Measurements from ENCODE around the gene SPIN1. TPM values are rescaled to one million over a fixed set of nuclear protein-coding genes. Genes with fewer than 3 reads are reported as not detected.

SPIN1 gene
- total RNA-seq, 2 donors from 2014 or later, result 27.8 to 28.2 TPM

GRCh38 chr9:88426651-88427050 lies 38.4 kb downstream of the SPIN1 start:
- Mint-ChIP-seq H3K4me3 (no peak overlapping the region), H3K36me3 (ENCODE audit: insufficient read depth in 2 of 2) (peaks cover 2 to 7% of the 10 kb centered on the region in 2 donors), H3K27ac (peak overlapping the region; percentile 35), H3K27me3 (ENCODE audit: low read depth) (no peaks in the 10 kb centered on the region), H3K9me3 (peaks cover 2 to 3% of the 10 kb centered on the region in 2 donors), H3K4me1 (ENCODE audit: low read depth) (peaks cover 6% of the 10 kb centered on the region)
- no peak for DNase-seq
- ATAC-seq (replicated peaks in 1 of 2), result no peak

GRCh38 chr9:88429595-88430430 lies 41.6 kb downstream of the SPIN1 start:
- no peak overlapping the region for H3K4me3 Mint-ChIP-seq
- peaks cover 2 to 15% of the 10 kb centered on the region in 2 donors for H3K36me3 Mint-ChIP-seq (ENCODE audit: insufficient read depth in 2 of 2)
- no peaks in the 10 kb centered on the region for H3K9me3 Mint-ChIP-seq
- H3K4me1 Mint-ChIP-seq (ENCODE audit: low read depth), result peaks cover 21% of the 10 kb centered on the region
- H3K27ac Mint-ChIP-seq, result no peak overlapping the region
- H3K27me3 Mint-ChIP-seq (ENCODE audit: low read depth), result no peaks in the 10 kb centered on the region
- DNase-seq (no peak), ATAC-seq (replicated peaks in 1 of 2) (no peak)

- Mint-ChIP-seq H3K4me1 (ENCODE audit: low read depth) (peaks cover 37% of the 10 kb centered on the region), H3K4me3 (peak overlapping the region; percentile 33 to 49), H3K27ac (peak overlapping the region; percentile 87), H3K36me3 (ENCODE audit: insufficient read depth in 2 of 2) (peaks cover 5 to 26% of the 10 kb centered on the region in 2 donors), H3K27me3 (ENCODE audit: low read depth) (no peaks in the 10 kb centered on the region), H3K9me3 (no peaks in the 10 kb centered on the region)
- ATAC-seq (replicated peaks in 1 of 2) (peak; percentile 43 to 82), DNase-seq (no peak)
Measured at GRCh38 chr9:88433583-88434255, 45.5 kb downstream of the SPIN1 start.

- Mint-ChIP-seq H3K36me3 (ENCODE audit: insufficient read depth in 2 of 2) (peaks cover 5 to 26% of the 10 kb centered on the region in 2 donors), H3K4me3 (peak overlapping the region in 1 of 2 donors; percentile 31), H3K9me3 (no peaks in the 10 kb centered on the region), H3K27ac (no peak overlapping the region), H3K27me3 (ENCODE audit: low read depth) (no peaks in the 10 kb centered on the region), H3K4me1 (ENCODE audit: low read depth) (peaks cover 32% of the 10 kb centered on the region)
- DNase-seq (no peak), ATAC-seq (replicated peaks in 1 of 2) (no peak)
Measured at GRCh38 chr9:88435336-88435735, 47.1 kb downstream of the SPIN1 start.

GRCh38 chr9:88436379-88436778 lies 48.1 kb downstream of the SPIN1 start:
- Mint-ChIP-seq H3K9me3 (no peaks in the 10 kb centered on the region), H3K27me3 (ENCODE audit: low read depth) (no peaks in the 10 kb centered on the region), H3K36me3 (ENCODE audit: insufficient read depth in 2 of 2) (peaks cover 5 to 24% of the 10 kb centered on the region in 2 donors), H3K4me3 (no peak overlapping the region), H3K27ac (no peak overlapping the region), H3K4me1 (ENCODE audit: low read depth) (peaks cover 32% of the 10 kb centered on the region)
- ATAC-seq (replicated peaks in 1 of 2) (no peak), DNase-seq (no peak)

- ATAC-seq (replicated peaks in 1 of 2), result no peak
- no peak overlapping the region for H3K27ac Mint-ChIP-seq
- DNase-seq, result no peak
- H3K4me1 Mint-ChIP-seq (ENCODE audit: low read depth), result peaks cover 37% of the 10 kb centered on the region
- H3K4me3 Mint-ChIP-seq, result no peak overlapping the region
- peaks cover 5 to 24% of the 10 kb centered on the region in 2 donors for H3K36me3 Mint-ChIP-seq (ENCODE audit: insufficient read depth in 2 of 2)
- no peaks in the 10 kb centered on the region for H3K27me3 Mint-ChIP-seq (ENCODE audit: low read depth)
- H3K9me3 Mint-ChIP-seq, result no peaks in the 10 kb centered on the region
Measured at GRCh38 chr9:88437210-88438146, 49.2 kb downstream of the SPIN1 start.

GRCh38 chr9:88438811-88439210 lies 50.6 kb downstream of the SPIN1 start:
- Mint-ChIP-seq H3K27ac (no peak overlapping the region), H3K4me3 (no peak overlapping the region), H3K27me3 (ENCODE audit: low read depth) (no peaks in the 10 kb centered on the region), H3K9me3 (no peaks in the 10 kb centered on the region), H3K4me1 (ENCODE audit: low read depth) (peaks cover 31% of the 10 kb centered on the region), H3K36me3 (ENCODE audit: insufficient read depth in 2 of 2) (peaks cover 3 to 12% of the 10 kb centered on the region in 2 donors)
- DNase-seq (no peak), ATAC-seq (replicated peaks in 1 of 2) (no peak)

- H3K36me3 Mint-ChIP-seq (ENCODE audit: insufficient read depth in 2 of 2), result peaks cover 3 to 13% of the 10 kb centered on the region in 2 donors
- H3K27me3 Mint-ChIP-seq (ENCODE audit: low read depth), result no peaks in the 10 kb centered on the region
- H3K4me1 Mint-ChIP-seq (ENCODE audit: low read depth), result peaks cover 26% of the 10 kb centered on the region
- no peak overlapping the region for H3K4me3 Mint-ChIP-seq
- ATAC-seq (replicated peaks in 1 of 2), result no peak
- no peaks in the 10 kb centered on the region for H3K9me3 Mint-ChIP-seq
- no peak overlapping the region for H3K27ac Mint-ChIP-seq
- DNase-seq, result no peak
Measured at GRCh38 chr9:88441301-88442007, 53.2 kb downstream of the SPIN1 start.

GRCh38 chr9:88443480-88444113 lies 55.4 kb downstream of the SPIN1 start:
- Mint-ChIP-seq H3K27ac (no peak overlapping the region), H3K27me3 (ENCODE audit: low read depth) (no peaks in the 10 kb centered on the region), H3K9me3 (peaks cover 0 to 2% of the 10 kb centered on the region in 2 donors), H3K4me1 (ENCODE audit: low read depth) (peaks cover 26% of the 10 kb centered on the region), H3K4me3 (no peak overlapping the region), H3K36me3 (ENCODE audit: insufficient read depth in 2 of 2) (peaks cover 5 to 14% of the 10 kb centered on the region in 2 donors)
- ATAC-seq (replicated peaks in 1 of 2) (no peak), DNase-seq (no peak)

GRCh38 chr9:88446728-88447127 lies 58.5 kb downstream of the SPIN1 start:
- H3K36me3 Mint-ChIP-seq (ENCODE audit: insufficient read depth in 2 of 2), result peaks cover 5 to 20% of the 10 kb centered on the region in 2 donors
- H3K9me3 Mint-ChIP-seq, result peaks cover 0 to 2% of the 10 kb centered on the region in 2 donors
- peak overlapping the region; percentile 63 for H3K27ac Mint-ChIP-seq
- DNase-seq, result no peak
- no peak for ATAC-seq (replicated peaks in 1 of 2)
- no peaks in the 10 kb centered on the region for H3K27me3 Mint-ChIP-seq (ENCODE audit: low read depth)
- H3K4me3 Mint-ChIP-seq, result no peak overlapping the region
- peaks cover 29% of the 10 kb centered on the region for H3K4me1 Mint-ChIP-seq (ENCODE audit: low read depth)

- H3K4me1 Mint-ChIP-seq (ENCODE audit: low read depth), result peaks cover 23% of the 10 kb centered on the region
- H3K27ac Mint-ChIP-seq, result no peak overlapping the region
- no peak overlapping the region for H3K4me3 Mint-ChIP-seq
- no peak for DNase-seq
- H3K36me3 Mint-ChIP-seq (ENCODE audit: insufficient read depth in 2 of 2), result peaks cover 5 to 20% of the 10 kb centered on the region in 2 donors
- no peak for ATAC-seq (replicated peaks in 1 of 2)
- peaks cover 0 to 2% of the 10 kb centered on the region in 2 donors for H3K9me3 Mint-ChIP-seq
- H3K27me3 Mint-ChIP-seq (ENCODE audit: low read depth), result no peaks in the 10 kb centered on the region
Measured at GRCh38 chr9:88447431-88447830, 59.2 kb downstream of the SPIN1 start.

GRCh38 chr9:88451160-88451559 lies 62.9 kb downstream of the SPIN1 start:
- H3K36me3 Mint-ChIP-seq (ENCODE audit: insufficient read depth in 2 of 2), result peaks cover 3 to 10% of the 10 kb centered on the region in 2 donors
- peaks cover 0 to 2% of the 10 kb centered on the region in 2 donors for H3K9me3 Mint-ChIP-seq
- no peak overlapping the region for H3K4me3 Mint-ChIP-seq
- DNase-seq, result no peak
- ATAC-seq (replicated peaks in 1 of 2), result no peak
- no peaks in the 10 kb centered on the region for H3K27me3 Mint-ChIP-seq (ENCODE audit: low read depth)
- H3K4me1 Mint-ChIP-seq (ENCODE audit: low read depth), result peaks cover 11% of the 10 kb centered on the region
- H3K27ac Mint-ChIP-seq, result no peak overlapping the region

Measured in activated T-cell treated with anti-CD3 and anti-CD28 coated beads, Interleukin-2, amount 50 U/mL, for 72 hours (primary cell).